Activated naive CD8-positive, alpha-beta T cell treated with anti-CD3 and anti-CD28 coated beads, Interleukin-2, amount 50 U/mL, for 24 hours (primary cell): Measurements from ENCODE around the gene CCDC80.

Experiments used
- ATAC-seq: fragments of 150-1000 bp; cut with Tn5 transposase; one replicate; pipeline ENCODE4 v1.10.0; 2021
- DNase-seq: peaks from one replicate; pipeline ENCODE4 v3.0.0; 2021
- H3K27ac Mint-ChIP-seq: one replicate; pipeline ENCODE4 v1.8.0; 2021; ENCODE audit warnings: mild to moderate bottlenecking, mixed read lengths
- H3K27me3 Mint-ChIP-seq: one replicate; pipeline ENCODE4 v1.8.0; 2021; ENCODE audit warnings: mixed read lengths
- H3K36me3 Mint-ChIP-seq: one replicate; pipeline ENCODE4 v1.8.0; 2021; ENCODE audit warnings: low read depth, mixed read lengths
- H3K4me1 Mint-ChIP-seq: one replicate; pipeline ENCODE4 v1.8.0; 2021; ENCODE audit warnings: mixed read lengths
- H3K4me3 Mint-ChIP-seq: one replicate; pipeline ENCODE4 v1.8.0; 2021; ENCODE audit warnings: mild to moderate bottlenecking, moderate library complexity, mixed read lengths
- H3K9me3 Mint-ChIP-seq: one replicate; pipeline ENCODE4 v1.8.0; 2021; ENCODE audit warnings: mixed read lengths

CCDC80 gene

GRCh38 chr3:112646623-112647022, 5.7 kb upstream of the CCDC80 start:
- no peak overlapping the region for H3K4me3 Mint-ChIP-seq
- no peaks in the 10 kb centered on the region for H3K9me3 Mint-ChIP-seq
- ATAC-seq (no peak), DNase-seq (no peak)
- no peak overlapping the region for H3K27ac Mint-ChIP-seq
- H3K36me3 Mint-ChIP-seq = no peaks in the 10 kb centered on the region
- peaks cover 5% of the 10 kb centered on the region for H3K27me3 Mint-ChIP-seq
- H3K4me1 Mint-ChIP-seq = peaks cover 28% of the 10 kb centered on the region

- Mint-ChIP-seq H3K9me3 (no peaks in the 10 kb centered on the region), H3K36me3 (no peaks in the 10 kb centered on the region), H3K4me3 (no peak overlapping the region), H3K27me3 (peaks cover 5% of the 10 kb centered on the region), H3K4me1 (peaks cover 26% of the 10 kb centered on the region), H3K27ac (no peak overlapping the region)
- no peak for ATAC-seq
- DNase-seq = no peak
These were observed 3.5 kb upstream of the CCDC80 start for GRCh38 chr3:112644453-112644852.

- H3K27ac Mint-ChIP-seq = no peak overlapping the region
- peak overlapping the region; percentile 57 for H3K4me3 Mint-ChIP-seq
- peaks cover 21% of the 10 kb centered on the region for H3K4me1 Mint-ChIP-seq
- no peaks in the 10 kb centered on the region for H3K9me3 Mint-ChIP-seq
- ATAC-seq = peak; percentile 35
- DNase-seq = no peak
- peaks cover 5% of the 10 kb centered on the region for H3K27me3 Mint-ChIP-seq
- no peaks in the 10 kb centered on the region for H3K36me3 Mint-ChIP-seq
These were observed 2.8 kb upstream of the CCDC80 start for GRCh38 chr3:112643621-112644240.

- ATAC-seq (peak; percentile 94), DNase-seq (peak; percentile 79)
- Mint-ChIP-seq H3K27me3 (peaks cover 5% of the 10 kb centered on the region), H3K36me3 (no peaks in the 10 kb centered on the region), H3K9me3 (no peaks in the 10 kb centered on the region), H3K4me1 (peaks cover 17% of the 10 kb centered on the region), H3K27ac (peak overlapping the region; percentile 21), H3K4me3 (peak overlapping the region; percentile 57)
These were observed 2.1 kb upstream of the CCDC80 start for GRCh38 chr3:112642912-112643506.

GRCh38 chr3:112640276-112640929, 540 bp downstream of the CCDC80 start:
- ATAC-seq (no peak), DNase-seq (no peak)
- Mint-ChIP-seq H3K9me3 (no peaks in the 10 kb centered on the region), H3K4me3 (no peak overlapping the region), H3K36me3 (no peaks in the 10 kb centered on the region), H3K27ac (no peak overlapping the region), H3K27me3 (peaks cover 1% of the 10 kb centered on the region), H3K4me1 (peaks cover 20% of the 10 kb centered on the region)

- no peaks in the 10 kb centered on the region for H3K9me3 Mint-ChIP-seq
- H3K4me3 Mint-ChIP-seq = no peak overlapping the region
- H3K27me3 Mint-ChIP-seq = peaks cover 1% of the 10 kb centered on the region
- DNase-seq (no peak), ATAC-seq (no peak)
- no peaks in the 10 kb centered on the region for H3K36me3 Mint-ChIP-seq
- peaks cover 22% of the 10 kb centered on the region for H3K4me1 Mint-ChIP-seq
- H3K27ac Mint-ChIP-seq = no peak overlapping the region
These were observed 1.3 kb downstream of the CCDC80 start for GRCh38 chr3:112639455-112640225.

- Mint-ChIP-seq H3K9me3 (no peaks in the 10 kb centered on the region), H3K36me3 (no peaks in the 10 kb centered on the region), H3K4me1 (peaks cover 12% of the 10 kb centered on the region), H3K27ac (no peak overlapping the region), H3K27me3 (peaks cover 1% of the 10 kb centered on the region), H3K4me3 (no peak overlapping the region)
- ATAC-seq (no peak), DNase-seq (no peak)
These were observed 2.5 kb downstream of the CCDC80 start for GRCh38 chr3:112638327-112639020.

- no peak for DNase-seq
- peaks cover 5% of the 10 kb centered on the region for H3K4me1 Mint-ChIP-seq
- H3K36me3 Mint-ChIP-seq = no peaks in the 10 kb centered on the region
- no peak overlapping the region for H3K4me3 Mint-ChIP-seq
- H3K27ac Mint-ChIP-seq = no peak overlapping the region
- no peak for ATAC-seq
- no peaks in the 10 kb centered on the region for H3K27me3 Mint-ChIP-seq
- H3K9me3 Mint-ChIP-seq = no peaks in the 10 kb centered on the region
These were observed 3.2 kb downstream of the CCDC80 start for GRCh38 chr3:112637700-112638099.

GRCh38 chr3:112635674-112636073, 5.3 kb downstream of the CCDC80 start:
- Mint-ChIP-seq H3K36me3 (no peaks in the 10 kb centered on the region), H3K4me1 (peaks cover 5% of the 10 kb centered on the region), H3K4me3 (no peak overlapping the region), H3K27me3 (no peaks in the 10 kb centered on the region), H3K27ac (no peak overlapping the region), H3K9me3 (no peaks in the 10 kb centered on the region)
- ATAC-seq (no peak), DNase-seq (no peak)

GRCh38 chr3:112634786-112635541, 6.0 kb downstream of the CCDC80 start:
- Mint-ChIP-seq H3K27me3 (no peaks in the 10 kb centered on the region), H3K4me1 (peaks cover 5% of the 10 kb centered on the region), H3K4me3 (no peak overlapping the region), H3K36me3 (no peaks in the 10 kb centered on the region), H3K9me3 (no peaks in the 10 kb centered on the region), H3K27ac (no peak overlapping the region)
- no peak for ATAC-seq
- DNase-seq = no peak

GRCh38 chr3:112633757-112634156, 7.2 kb downstream of the CCDC80 start:
- no peaks in the 10 kb centered on the region for H3K36me3 Mint-ChIP-seq
- ATAC-seq (no peak), DNase-seq (no peak)
- H3K4me3 Mint-ChIP-seq = no peak overlapping the region
- H3K4me1 Mint-ChIP-seq = peaks cover 5% of the 10 kb centered on the region
- no peaks in the 10 kb centered on the region for H3K9me3 Mint-ChIP-seq
- H3K27ac Mint-ChIP-seq = no peak overlapping the region
- H3K27me3 Mint-ChIP-seq = no peaks in the 10 kb centered on the region

- no peak for ATAC-seq
These were observed 7.8 kb downstream of the CCDC80 start for GRCh38 chr3:112633191-112633590.

GRCh38 chr3:112632596-112632995, 8.3 kb downstream of the CCDC80 start:
- H3K9me3 Mint-ChIP-seq = no peaks in the 10 kb centered on the region
- no peaks in the 10 kb centered on the region for H3K27me3 Mint-ChIP-seq
- H3K36me3 Mint-ChIP-seq = no peaks in the 10 kb centered on the region
- no peak for DNase-seq
- H3K4me1 Mint-ChIP-seq = peaks cover 5% of the 10 kb centered on the region
- ATAC-seq = no peak
- no peak overlapping the region for H3K27ac Mint-ChIP-seq
- no peak overlapping the region for H3K4me3 Mint-ChIP-seq

More at GRCh38 chr3:112633191-112633590, 7.8 kb downstream of the CCDC80 start:
- Mint-ChIP-seq H3K36me3 (no peaks in the 10 kb centered on the region), H3K27me3 (no peaks in the 10 kb centered on the region), H3K4me1 (peaks cover 5% of the 10 kb centered on the region), H3K4me3 (no peak overlapping the region), H3K9me3 (no peaks in the 10 kb centered on the region), H3K27ac (no peak overlapping the region)
- no peak for DNase-seq

GRCh38 chr3:112631257-112631656, 9.7 kb downstream of the CCDC80 start:
- no peaks in the 10 kb centered on the region for H3K9me3 Mint-ChIP-seq
- no peaks in the 10 kb centered on the region for H3K27me3 Mint-ChIP-seq
- peaks cover 5% of the 10 kb centered on the region for H3K4me1 Mint-ChIP-seq
- no peak overlapping the region for H3K27ac Mint-ChIP-seq
- ATAC-seq (no peak), DNase-seq (no peak)
- no peak overlapping the region for H3K4me3 Mint-ChIP-seq
- H3K36me3 Mint-ChIP-seq = no peaks in the 10 kb centered on the region
